OCI-LY1 (cell line): ENCODE measurements around the gene CPA2.

Experiments used
- H2AFZ ChIP-seq: fragments of 200-600 bp; sonication (generic), shearing (Covaris generic); 2 replicates; pipeline ENCODE4 v1.6.0; 2014; ENCODE audit warnings: antibody characterized with exemption, mild to moderate bottlenecking, low read length
- H3F3A ChIP-seq: fragments of 200-600 bp; sonication (generic), shearing (Covaris generic); 2 replicates; pipeline ENCODE4 v1.6.0; 2014; ENCODE audit warnings: mild to moderate bottlenecking, antibody characterized with exemption, low read length, moderate library complexity; ENCODE audit not compliant: insufficient read depth
- H3K27ac ChIP-seq: fragments of 200-600 bp; sonication (generic); 2 replicates; pipeline ENCODE4 v1.5.1; 2014; ENCODE audit warnings: low read length, mixed run types, mild to moderate bottlenecking, low read depth; ENCODE audit not compliant: poor library complexity, severe bottlenecking
- H3K27me3 ChIP-seq: fragments of 200-600 bp; sonication (generic); 2 replicates; pipeline ENCODE4 v1.6.0; 2014; ENCODE audit warnings: antibody characterized with exemption, mild to moderate bottlenecking, low read length, moderate library complexity; ENCODE audit not compliant: insufficient read depth
- H3K36me3 ChIP-seq: fragments of 200-600 bp; sonication (generic); 2 replicates; pipeline ENCODE4 v1.6.1; 2014; ENCODE audit warnings: mild to moderate bottlenecking, antibody characterized with exemption, low read length, moderate library complexity, mixed read lengths; ENCODE audit not compliant: insufficient read depth
- H3K4me1 ChIP-seq: fragments of 200-600 bp; sonication (generic); 2 replicates; pipeline ENCODE4 v1.5.1; 2014; ENCODE audit warnings: mild to moderate bottlenecking, low read length, moderate library complexity; ENCODE audit not compliant: insufficient read depth, severe bottlenecking
- H3K4me2 ChIP-seq: fragments of 200-600 bp; sonication (generic), shearing (Covaris generic); 2 replicates; pipeline ENCODE4 v1.6.1; 2014; ENCODE audit warnings: low read length
- H3K4me3 ChIP-seq: fragments of 200-600 bp; sonication (generic); 2 replicates; pipeline ENCODE4 v1.5.1; 2014; ENCODE audit warnings: low read length, low read depth, mild to moderate bottlenecking, mixed read lengths; ENCODE audit not compliant: poor library complexity, severe bottlenecking
- H3K79me2 ChIP-seq: fragments of 200-600 bp; shearing (Covaris generic); 2 replicates; pipeline ENCODE4 v1.6.1; 2016; ENCODE audit warnings: mixed run types, low read length, mixed read lengths; ENCODE audit not compliant: insufficient read depth
- H3K9ac ChIP-seq: fragments of 200-600 bp; sonication (generic), shearing (Covaris generic); 2 replicates; pipeline ENCODE4 v1.6.1; 2014; ENCODE audit warnings: mild to moderate bottlenecking, low read length, mixed read lengths
- H3K9me2 ChIP-seq: fragments of 200-600 bp; sonication (generic), shearing (Covaris generic); 2 replicates; pipeline ENCODE4 v1.6.1; 2014; ENCODE audit warnings: low read depth, mild to moderate bottlenecking, low read length, mixed read lengths
- H3K9me3 ChIP-seq: fragments of 200-600 bp; shearing (Covaris generic); 2 replicates; pipeline ENCODE4 v1.6.1; 2014; ENCODE audit warnings: low read length, mixed read lengths
- H4K20me1 ChIP-seq: fragments of 200-600 bp; sonication (generic), shearing (Covaris generic); 2 replicates; pipeline ENCODE4 v1.6.0; 2016; ENCODE audit warnings: mild to moderate bottlenecking, low read length; ENCODE audit not compliant: insufficient read depth
- CTCF ChIP-seq: fragments of 200-600 bp; sonication (generic), shearing (Covaris generic); IDR thresholded peaks from 2 replicates; pipeline ENCODE4 v1.5.1; 2017; ENCODE audit warnings: mild to moderate bottlenecking, antibody characterized with exemption, low read length, moderate library complexity, mixed read lengths
- EZH2 ChIP-seq: fragments of 200-600 bp; sonication (generic), shearing (Covaris generic); IDR thresholded peaks from 2 replicates; pipeline ENCODE4 v1.8.0; 2017; ENCODE audit warnings: borderline replicate concordance, mixed run types, mild to moderate bottlenecking, antibody characterized with exemption, low read length, moderate library complexity, mixed read lengths

Gene CPA2

GRCh38 chr7:130268463-130269317 lies 2.0 kb downstream of the CPA2 start:
- no peaks in the 10 kb centered on the region for H3K36me3 ChIP-seq
- H3K9me2 ChIP-seq: no peaks in the 10 kb centered on the region
- H3K27me3 ChIP-seq: no peaks in the 10 kb centered on the region
- no peak overlapping the region for H3K4me2 ChIP-seq
- H3K9ac ChIP-seq: no peak overlapping the region
- H3K9me3 ChIP-seq: no peaks in the 10 kb centered on the region
- no peaks in the 10 kb centered on the region for H3K79me2 ChIP-seq
- H4K20me1 ChIP-seq: no peaks in the 10 kb centered on the region
- H3F3A ChIP-seq: no peaks in the 10 kb centered on the region
- H3K4me1 ChIP-seq: no peaks in the 10 kb centered on the region
- H3K27ac ChIP-seq: no peak overlapping the region
- H3K4me3 ChIP-seq: no peak overlapping the region
- TF ChIP-seq EZH2 (no peak), CTCF (no peak)
- no peak overlapping the region for H2AFZ ChIP-seq

GRCh38 chr7:130269318-130269694 lies 2.6 kb downstream of the CPA2 start:
- Histone ChIP-seq H3F3A (no peaks in the 10 kb centered on the region), H3K9me2 (no peaks in the 10 kb centered on the region), H3K36me3 (no peaks in the 10 kb centered on the region), H3K4me1 (no peaks in the 10 kb centered on the region), H2AFZ (no peak overlapping the region), H3K79me2 (no peaks in the 10 kb centered on the region), H4K20me1 (no peaks in the 10 kb centered on the region), H3K27ac (no peak overlapping the region), H3K27me3 (no peaks in the 10 kb centered on the region), H3K9me3 (no peaks in the 10 kb centered on the region), H3K4me3 (no peak overlapping the region), H3K4me2 (no peak overlapping the region), H3K9ac (no peak overlapping the region)
- no peak for TF ChIP-seq EZH2
- no peak for TF ChIP-seq CTCF

- no peaks in the 10 kb centered on the region for H3K4me1 ChIP-seq
- H3K36me3 ChIP-seq: no peaks in the 10 kb centered on the region
- H3K27ac ChIP-seq: no peak overlapping the region
- TF ChIP-seq EZH2 (no peak), CTCF (no peak)
- H3K4me2 ChIP-seq: no peak overlapping the region
- H3K9me3 ChIP-seq: no peaks in the 10 kb centered on the region
- H3F3A ChIP-seq: no peaks in the 10 kb centered on the region
- H2AFZ ChIP-seq: no peak overlapping the region
- no peaks in the 10 kb centered on the region for H3K9me2 ChIP-seq
- no peaks in the 10 kb centered on the region for H3K27me3 ChIP-seq
- H3K4me3 ChIP-seq: no peak overlapping the region
- H3K9ac ChIP-seq: no peak overlapping the region
- H4K20me1 ChIP-seq: no peaks in the 10 kb centered on the region
- no peaks in the 10 kb centered on the region for H3K79me2 ChIP-seq
Observed at GRCh38 chr7:130270947-130271800, 4.5 kb downstream of the CPA2 start.
